ENCODE data around the gene PANX2. TPM values are rescaled to one million over a fixed set of nuclear protein-coding genes. Genes with fewer than 3 reads are reported as not detected.
"Not testable (repeated sequence)": the region's sequence is repeated elsewhere in the genome, so short reads cannot be mapped to it uniquely, and the experiment has no call there.

PANX2 gene
- total RNA-seq, 1 donor from 2014 or later: not detected

DNA sequence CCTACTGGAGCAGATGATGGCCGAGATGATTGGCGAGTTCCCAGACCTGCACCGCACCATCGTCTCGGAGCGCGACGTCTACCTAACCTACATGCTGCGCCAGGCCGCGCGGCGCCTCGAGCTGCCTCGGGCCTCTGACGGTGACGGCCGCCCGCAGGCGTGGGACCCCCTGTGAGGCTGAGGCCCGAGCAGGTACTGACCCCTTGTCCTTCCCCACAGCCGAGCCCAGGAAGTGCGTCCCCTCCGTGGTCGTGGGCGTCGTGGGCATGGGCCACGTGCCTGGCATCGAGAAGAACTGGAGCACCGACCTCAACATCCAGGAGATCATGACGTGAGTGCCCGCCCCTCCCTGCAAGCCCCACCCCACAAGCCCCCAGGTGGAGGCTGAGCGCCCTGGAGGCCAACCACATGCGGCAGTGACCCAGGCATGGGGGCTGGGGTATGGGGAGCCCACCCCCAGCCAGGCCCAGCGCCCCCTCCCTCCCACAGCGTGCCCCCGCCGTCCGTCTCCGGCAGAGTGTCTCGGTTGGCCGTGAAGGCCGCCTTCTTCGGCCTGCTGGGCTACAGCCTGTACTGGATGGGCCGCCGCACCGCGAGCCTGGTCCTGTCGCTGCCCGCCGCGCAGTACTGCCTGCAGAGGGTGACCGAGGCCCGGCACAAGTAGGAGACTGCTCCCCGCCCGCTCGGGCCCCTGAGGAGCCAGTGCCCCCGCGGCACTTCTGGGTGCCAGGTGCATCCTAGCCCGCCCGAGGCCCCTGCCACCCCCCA, 27.5 kb downstream of the PANX2 start:
- DNase-seq (ENCODE audit: low read depth): no peak

DNA sequence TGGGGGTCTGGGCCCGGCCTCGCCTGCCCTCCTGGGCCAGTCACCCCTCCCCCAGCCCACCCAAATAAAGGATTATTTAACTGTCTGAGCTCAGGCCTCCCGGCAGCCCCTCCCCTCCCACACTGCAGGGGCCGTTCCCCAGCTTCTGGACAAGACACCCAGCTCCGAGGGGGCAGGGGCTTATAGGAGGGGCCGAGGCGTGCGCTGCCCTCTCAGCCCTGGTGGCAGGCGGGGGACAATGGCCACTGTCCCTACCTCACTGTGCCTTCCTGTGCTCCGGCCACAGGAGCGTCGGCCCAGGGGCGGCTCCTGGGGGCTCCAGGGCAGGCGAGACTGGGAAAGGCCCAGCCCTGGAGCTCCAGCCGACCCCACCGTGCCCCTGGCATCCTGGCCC, 28.1 kb downstream of the PANX2 start:
- no peak for DNase-seq (ENCODE audit: low read depth)

DNA sequence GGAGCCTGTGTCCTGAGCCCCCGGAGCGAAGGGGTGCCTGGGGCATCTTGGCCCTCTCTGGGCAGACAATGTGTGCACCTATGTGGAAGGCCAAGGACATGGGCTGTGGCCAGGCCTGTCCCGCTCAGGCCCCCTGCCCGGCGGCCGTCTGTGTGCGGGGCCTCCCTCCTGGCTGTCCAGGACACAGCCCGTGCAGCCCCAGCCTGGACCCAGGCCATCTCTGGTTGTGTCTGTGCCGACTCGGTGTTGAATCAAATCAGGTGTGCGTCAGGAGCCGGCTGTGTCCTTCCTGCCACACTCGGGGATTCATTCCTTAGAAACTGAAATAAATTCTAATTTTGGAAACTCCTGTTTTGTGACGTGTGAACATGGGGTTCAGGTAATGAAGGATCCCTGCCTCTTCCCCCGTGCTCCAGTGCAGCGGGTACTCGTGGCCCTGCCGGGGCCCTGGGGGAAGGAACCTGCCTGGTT, 28.8 kb downstream of the PANX2 start:
- no peak for DNase-seq (ENCODE audit: low read depth)

DNA sequence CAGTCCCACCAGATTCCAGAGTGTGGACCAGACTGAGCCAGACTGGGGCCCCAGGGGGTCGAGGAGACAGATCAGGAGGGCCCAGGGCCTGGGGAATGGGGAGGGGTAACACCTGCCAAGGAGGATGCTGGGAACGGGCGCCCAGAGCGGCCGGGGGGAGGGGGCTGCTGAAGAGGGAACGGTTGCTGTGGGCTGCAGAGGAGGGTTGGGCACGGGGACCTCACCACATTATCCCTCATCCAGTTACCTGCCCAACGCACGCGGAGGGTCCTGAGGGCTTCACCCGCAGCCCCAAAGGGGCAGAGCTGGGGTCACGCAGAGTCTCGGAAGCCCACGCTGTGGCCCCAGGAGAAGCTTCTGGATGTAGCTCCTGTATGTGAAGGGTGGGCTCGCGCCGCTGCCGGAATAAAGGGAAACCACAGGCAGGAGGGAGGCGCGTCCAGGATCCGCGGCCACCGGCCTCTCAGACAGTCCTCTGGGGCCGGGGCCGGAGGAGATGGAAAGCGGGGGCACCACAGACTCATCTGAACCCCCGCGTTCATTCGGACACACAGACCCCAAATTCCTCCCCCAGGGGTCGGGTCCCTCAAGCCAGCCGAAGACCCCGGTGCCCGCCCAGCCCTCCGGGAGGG, 29.4 kb downstream of the PANX2 start:
- DNase-seq (ENCODE audit: low read depth): no peak

DNA sequence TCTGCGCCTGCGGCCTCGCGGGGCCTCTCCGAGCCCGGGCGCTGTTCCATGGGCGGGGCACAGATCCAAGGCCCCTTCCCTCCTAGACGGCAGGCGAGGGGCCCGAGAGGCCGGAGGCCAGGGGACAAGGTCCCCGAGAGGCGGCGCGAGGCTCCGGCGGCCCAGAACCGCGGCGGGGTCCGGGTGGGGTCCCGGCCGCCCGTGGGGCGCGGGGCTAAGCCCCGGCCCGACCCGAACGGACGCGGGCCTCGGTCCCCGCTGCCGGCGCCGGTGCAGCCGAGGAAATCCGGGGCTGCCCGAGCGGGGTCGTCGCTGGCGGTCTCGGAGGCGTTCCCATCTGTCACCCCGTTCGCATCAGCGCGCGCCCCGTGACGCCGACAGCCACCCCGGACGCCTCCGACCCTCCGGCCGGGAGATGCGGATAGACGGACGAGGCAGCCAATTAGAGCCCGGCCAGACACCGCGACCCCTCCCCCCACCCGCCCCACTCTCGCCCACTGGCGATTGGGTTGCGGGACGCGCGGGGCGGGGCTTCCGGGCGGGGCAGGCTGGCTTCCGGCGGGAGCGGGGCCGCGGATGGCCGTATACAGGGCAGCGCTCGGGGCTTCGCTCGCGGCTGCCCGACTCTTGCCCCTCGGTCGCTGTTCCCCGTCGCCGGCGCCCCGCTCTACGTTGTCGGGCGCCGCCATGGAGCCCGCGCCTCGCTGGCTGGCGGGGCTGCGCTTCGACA, 30.1 kb downstream of the PANX2 start, which contains the start of gene SELENOO:
Gene SELENOO, plus strand, starts transcription at position 551 of the 730 bp plus-strand sequence. Its CDS starts 26 bp downstream, at position 577.
- DNase-seq (ENCODE audit: low read depth): peak; percentile 47

DNA sequence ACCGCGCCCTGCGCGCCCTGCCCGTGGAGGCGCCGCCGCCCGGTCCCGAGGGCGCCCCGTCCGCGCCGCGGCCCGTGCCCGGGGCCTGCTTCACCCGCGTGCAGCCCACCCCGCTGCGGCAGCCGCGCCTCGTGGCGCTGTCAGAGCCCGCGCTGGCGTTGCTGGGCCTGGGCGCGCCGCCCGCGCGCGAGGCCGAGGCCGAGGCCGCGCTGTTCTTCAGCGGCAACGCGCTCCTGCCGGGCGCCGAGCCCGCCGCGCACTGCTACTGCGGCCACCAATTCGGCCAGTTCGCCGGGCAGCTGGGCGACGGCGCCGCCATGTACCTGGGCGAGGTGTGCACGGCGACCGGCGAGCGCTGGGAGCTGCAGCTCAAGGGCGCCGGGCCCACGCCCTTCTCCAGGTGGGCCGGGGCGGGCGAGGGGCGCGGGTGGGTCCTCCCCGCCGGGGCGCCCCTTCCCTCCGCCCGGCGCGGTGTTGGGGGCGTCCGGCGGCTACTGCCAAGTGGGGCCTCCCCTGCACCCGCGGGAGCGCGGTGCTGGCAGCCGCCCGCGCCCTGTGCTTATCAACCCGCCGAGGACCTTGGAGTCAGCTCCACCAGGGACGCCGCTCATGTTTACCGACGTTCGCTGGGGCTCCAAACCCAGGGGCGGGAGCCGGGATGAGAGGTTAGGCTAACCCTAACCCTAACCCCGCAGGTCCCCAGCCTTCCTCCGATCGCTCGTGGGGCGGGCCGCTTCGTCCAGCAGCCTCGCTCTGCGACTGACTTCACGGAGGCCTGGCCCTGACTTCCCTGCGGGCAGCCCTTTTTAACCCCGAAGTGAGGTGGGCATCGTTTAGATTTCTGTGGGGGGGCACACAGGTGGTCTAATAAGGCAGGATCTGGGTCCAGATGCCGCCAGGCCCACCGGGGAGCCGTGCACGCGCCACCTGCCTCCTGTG, 30.9 kb downstream of the PANX2 start:
- DNase-seq (ENCODE audit: low read depth): no peak

DNA sequence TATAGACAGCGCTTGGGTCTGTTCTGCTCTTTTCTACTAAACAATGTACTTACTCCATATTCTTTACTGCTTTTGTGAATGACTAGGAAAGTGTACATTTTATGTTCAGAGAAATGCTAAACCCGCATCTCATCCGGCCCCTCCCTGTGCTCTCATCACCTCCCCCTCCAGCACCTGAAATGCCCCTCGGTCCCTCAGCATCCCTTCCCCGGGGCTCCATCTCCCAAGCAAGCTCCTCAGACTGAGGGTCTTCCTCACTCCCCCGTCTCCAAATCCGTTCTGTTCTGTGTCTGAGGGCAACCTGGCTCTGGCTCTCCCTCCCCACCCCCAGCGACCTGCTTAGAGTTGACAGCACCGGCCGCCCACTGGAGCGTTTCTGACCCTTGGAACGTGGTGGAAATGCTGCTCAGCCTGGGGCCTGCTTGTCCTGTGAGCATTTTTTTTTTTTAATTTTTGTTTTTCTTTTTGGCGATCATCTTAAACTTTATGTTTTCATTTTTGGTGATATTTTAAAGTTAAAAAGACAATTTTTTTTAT, 31.7 kb downstream of the PANX2 start:
- DNase-seq (ENCODE audit: low read depth): peak; percentile 9

DNA sequence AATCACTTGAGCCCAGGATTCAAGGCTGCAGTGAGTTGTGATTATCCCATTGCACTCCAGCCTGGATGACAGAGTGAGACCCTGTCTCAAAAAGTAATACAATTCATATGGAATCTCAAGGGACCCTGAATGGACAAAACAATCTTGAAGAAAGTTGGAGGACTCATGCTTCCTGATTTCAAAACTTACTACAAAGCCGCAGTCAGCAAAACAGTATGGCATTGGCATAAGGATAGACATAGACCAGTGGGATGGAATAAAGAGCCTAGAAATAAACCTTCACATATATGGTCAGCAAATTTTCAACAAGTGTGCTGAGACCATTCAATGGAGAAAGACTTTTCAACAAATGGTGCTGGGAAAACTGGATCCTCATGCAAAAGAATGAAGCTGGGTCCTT, 32.8 kb downstream of the PANX2 start:
- DNase-seq (ENCODE audit: low read depth): no peak

DNA sequence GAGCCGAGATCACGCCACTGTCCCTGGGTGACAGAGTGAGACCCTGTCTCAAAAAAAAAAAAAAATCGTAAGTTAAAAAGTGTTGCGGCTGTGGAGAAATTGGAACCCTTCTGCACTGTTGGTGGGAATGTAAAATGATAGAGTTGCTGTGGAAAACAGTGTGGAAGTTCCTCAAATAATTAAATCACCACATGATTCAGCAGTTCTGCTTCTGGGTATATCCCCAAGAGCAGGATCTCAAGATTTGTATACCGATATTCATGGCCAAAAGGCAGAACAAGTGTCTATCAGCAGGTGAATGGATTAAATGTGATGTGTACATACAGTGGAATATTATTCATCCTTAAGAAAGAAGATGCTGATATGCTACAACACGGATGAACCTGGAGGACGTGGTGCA, 34.0 kb downstream of the PANX2 start:
- no peak for DNase-seq (ENCODE audit: low read depth)

DNA sequence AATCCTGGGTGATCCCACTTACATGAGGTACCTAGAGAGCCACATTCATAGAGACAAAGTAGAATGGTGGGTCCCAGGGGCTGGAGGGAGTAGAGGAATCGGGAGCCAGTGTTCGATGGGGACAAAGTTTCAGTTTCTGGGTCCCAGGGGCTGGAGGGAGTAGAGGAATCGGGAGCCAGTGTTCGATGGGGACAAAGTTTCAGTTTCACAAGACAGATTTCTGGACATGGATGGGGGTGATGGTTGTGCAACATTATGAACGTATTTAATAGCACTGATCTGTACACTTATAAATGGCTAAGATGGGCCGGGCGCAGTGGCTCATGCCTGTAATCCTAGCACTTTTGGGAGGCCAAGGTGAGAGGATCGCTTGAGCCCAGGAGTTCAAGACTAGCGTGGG, 34.5 kb downstream of the PANX2 start:
- DNase-seq (ENCODE audit: low read depth): not testable (repeated sequence)

DNA sequence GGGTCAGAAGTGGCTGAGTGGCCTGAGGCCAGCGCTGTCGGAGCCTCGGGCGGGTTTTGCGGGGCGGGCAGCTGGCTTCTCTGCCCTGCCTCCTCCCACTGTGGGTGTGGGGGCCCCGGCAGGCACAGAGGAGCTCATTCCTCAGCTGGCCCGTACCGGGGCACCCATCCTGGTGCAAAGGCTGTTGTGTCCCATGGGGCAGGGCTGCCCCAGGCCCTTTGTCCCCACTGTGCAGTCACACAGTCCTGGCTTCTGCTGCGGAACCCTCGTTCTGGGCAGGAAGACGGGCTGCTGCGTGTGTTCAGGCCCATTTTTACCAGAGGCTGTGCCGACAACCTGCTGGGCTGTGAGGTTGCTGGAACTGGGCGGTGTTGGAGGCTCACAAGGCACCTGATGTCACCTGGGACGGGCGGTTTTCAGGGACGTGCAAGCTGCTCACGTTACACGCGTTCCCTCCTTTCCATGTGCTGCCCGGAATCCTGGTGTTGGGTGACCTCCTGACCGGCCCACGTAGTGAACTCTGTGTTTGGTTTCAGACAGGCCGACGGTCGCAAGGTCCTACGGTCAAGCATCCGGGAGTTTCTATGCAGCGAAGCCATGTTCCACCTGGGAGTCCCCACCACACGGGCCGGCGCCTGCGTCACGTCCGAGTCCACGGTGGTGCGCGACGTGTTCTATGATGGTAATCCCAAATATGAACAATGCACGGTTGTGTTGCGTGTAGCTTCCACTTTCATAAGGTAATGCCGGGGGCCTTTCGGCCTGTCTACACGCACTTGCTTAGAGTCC, 35.4 kb downstream of the PANX2 start:
- no peak for DNase-seq (ENCODE audit: low read depth)

DNA sequence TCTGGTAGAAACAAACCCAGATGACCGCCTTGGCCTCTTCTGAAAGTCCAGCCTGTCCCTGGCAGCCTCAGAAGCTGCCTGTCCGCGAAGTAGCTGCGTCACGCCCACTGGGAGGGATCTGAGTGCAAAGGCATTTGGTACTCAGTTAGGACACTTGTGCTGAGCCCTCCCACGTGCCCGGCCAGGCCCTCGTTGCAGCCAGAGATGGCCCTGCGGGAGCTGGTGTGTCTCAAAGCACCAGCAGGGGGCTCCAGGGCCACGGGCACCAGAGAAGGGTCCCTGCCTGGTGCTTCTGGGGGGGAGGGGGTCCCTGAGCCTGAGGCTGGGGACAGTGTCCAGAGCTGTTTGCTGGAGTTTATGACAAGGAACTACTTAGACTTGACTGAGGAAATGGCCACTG, 36.1 kb downstream of the PANX2 start:
- peak; percentile 11 for DNase-seq (ENCODE audit: low read depth)

DNA sequence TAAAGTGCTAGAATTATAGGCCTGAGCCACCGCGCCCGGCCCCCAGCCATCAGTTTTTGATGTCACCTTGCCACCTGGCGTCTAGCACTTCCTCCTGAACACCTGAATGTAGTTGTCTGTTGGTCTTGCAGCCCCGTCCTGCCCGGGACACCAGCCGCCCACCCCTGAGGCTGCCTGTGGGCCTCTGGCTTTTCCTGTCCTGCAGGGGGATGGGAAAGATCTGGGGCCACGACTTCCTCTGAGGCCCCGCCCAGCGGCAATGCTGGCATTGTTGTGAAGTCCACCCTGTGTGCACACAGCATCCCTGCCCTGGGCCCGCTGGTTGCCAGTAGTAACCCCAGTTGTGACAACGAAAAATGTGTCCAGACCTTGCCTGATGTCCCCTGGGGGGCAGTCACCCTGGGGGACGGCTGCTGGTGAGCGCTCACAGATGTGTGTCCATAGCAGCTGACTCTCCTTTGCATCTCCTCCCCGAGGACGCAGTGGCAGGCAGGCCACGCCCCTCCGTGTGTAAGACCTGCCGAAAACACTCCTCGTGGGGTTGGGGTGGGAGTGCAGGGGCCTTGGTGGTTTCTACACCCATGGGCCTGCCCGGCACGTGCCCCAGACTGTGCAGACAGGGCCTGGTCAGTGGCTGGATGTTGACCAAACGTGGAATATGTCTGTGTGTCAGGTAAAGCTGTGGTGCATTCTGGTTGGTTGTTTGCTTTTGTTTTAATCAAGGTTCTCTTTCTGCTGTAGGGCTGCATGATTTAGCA, 37.0 kb downstream of the PANX2 start:
- DNase-seq (ENCODE audit: low read depth): no peak

DNA sequence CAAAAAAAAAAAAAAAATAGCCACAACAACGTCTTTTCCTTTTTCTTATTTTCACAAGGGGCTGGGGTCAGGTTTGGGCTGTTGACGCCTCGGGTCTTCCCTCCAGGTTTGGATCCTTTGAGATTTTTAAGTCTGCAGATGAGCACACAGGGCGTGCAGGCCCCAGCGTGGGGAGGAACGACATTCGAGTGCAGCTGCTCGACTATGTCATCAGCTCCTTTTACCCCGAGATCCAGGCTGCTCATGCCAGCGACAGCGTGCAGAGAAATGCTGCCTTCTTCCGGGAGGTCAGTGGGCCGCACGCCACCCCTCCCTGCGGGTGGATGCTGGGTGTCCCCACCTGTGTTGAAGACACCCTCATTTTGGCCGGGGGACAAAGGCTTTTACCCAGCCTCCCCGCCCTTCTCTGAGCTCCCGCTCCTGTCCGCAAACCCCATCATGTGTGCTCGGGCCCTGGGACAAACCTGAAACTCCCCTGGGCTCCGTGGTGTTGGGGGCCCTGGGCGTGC, 38.0 kb downstream of the PANX2 start:
- no peak for DNase-seq (ENCODE audit: low read depth)

DNA sequence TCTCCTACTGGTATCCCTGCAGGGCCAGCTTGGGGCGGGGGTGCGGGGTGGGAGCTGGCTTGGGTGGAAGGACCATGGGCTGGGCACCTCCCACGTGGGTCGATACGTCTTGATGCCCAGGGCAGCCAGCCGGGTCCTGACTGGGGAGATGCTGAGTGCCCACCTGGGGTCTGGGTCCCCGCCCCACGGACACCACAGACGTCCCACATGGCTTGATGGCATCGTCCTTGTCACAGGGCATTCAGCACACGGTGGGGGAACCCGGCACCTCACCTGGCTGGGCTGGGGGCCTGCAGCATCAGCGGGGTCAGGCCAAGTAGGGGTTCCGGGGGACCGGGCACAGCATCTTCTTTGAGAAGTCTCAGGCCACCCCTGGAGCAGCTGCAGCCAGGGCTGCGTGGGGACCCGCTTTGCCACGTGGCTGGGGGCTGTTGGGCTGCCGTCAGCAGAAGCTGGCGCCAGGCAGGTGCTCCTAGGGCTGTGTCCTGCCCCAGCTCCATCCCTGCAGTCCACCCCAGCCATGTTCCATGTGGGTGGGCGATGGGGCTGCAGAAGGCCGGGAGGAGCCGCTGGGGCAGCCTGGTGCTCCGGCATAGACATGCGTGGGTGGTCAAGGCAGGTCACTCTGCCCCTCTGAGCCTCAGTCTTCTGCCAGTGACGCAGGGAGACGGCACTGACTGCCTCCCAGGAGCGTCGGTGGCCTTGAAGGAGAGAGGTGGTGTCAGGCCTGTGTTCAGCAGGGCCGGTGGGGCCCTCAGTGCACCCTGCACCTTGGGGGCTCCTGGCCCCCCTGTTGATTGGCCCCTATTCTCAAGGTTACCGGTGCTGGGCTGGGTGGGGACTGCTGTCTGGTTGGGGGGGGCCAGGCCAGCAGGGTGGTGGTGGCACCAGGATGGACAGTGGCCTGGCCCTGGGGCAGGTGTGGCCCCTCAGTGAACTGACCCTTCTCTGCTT, 38.7 kb downstream of the PANX2 start:
- no peak for DNase-seq (ENCODE audit: low read depth)

DNA sequence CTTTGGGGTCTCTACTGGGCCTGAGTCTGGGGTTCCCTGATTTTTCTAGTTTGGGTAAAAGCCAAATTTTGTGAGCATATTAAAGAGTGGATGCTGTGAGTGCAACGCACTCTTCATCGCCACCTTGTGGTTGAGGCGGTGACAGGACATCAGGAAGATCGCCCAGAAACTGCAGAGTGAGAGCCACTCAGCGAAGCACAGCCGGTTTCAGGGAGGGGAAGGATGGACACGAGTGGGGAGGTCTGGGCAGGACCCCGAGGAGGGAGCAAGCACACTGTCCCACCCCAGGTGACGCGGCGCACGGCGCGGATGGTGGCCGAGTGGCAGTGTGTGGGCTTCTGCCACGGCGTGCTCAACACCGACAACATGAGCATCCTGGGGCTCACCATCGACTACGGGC, 39.4 kb downstream of the PANX2 start:
- peak; percentile 34 for DNase-seq (ENCODE audit: low read depth)

DNA sequence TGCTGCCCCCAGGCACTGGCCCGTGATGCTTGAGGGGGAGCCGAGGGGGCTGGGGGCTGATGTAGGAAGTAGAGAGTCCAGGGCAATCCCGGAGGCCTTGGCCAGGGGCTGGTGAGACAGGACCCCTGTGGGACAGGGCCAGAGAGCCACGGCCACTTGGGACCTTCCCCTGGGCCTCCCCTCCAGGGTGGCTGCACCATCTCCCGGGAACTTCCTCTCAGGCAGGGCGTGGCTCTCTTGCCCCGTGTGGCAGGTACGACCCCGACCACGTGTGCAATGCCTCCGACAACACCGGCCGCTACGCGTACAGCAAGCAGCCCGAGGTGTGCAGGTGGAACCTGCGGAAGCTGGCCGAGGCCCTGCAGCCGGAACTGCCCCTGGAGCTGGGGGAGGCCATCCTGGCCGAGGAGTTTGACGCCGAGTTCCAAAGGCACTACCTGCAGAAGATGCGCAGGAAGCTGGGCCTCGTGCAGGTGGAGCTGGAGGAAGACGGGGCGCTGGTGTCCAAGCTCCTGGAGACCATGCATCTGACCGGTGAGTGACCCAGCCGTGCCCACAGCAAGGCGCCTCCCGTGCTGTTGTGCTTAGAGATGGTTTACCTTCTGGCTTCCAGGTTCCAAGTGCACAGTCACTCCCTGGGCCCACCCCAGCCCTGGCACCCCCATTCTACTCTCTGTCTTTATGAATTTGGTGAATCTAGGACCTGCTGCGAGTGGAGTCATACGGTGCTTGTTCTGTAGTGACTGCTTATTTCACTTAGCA, 40.0 kb downstream of the PANX2 start:
- no peak for DNase-seq (ENCODE audit: low read depth)

DNA sequence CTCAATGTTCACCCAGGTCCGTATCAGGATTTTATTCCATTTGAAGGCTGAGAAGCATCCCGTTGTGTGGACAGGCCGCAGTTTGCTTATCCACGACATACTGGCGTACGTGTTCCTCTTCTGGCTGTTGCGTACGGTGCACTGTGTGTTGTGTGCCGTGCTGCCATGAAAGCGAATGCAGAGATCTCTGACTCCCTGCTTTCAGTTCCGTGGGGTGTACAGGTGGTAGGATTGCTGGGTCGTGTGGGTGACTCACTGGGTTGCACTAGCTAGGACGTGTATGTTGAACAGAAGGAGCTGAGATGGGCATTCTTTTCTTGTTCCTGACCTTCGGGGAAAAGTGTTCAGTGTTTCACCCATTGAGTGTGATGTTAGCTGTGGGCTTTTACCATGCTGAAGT, 40.6 kb downstream of the PANX2 start:
- DNase-seq (ENCODE audit: low read depth): no peak

All from renal cortical epithelial cell (primary cell).